Spleen (tissue), 11 donors: ENCODE data around the gene SUN3. TPM values are rescaled to one million over a fixed set of nuclear protein-coding genes. Genes with fewer than 3 reads are reported as not detected.
A peak's percentile ranks its signal among the peaks of the same experiment; 100 is the strongest.

Experiments used
- DNase-seq: peaks from one replicate; pipeline ENCODE4 v3.0.0-alpha.2; 2020
- H3K27ac ChIP-seq, 8 donors: fragments of 200-600 bp; sonication (generic) in 7 of 8; 1 replicate in 4 of 8; 2 replicates in 4 of 8; pipeline versions ENCODE4 v1.5.0 to v1.8.0; 2016 to 2021; ENCODE audit warnings: inconsistent platforms in 4 of 8, mild to moderate bottlenecking in 4 of 8, moderate library complexity in 1 of 8
- H3K27me3 ChIP-seq, 7 donors: fragments of 200-600 bp; sonication (generic) in 6 of 7; replicated peaks in 1 of 7; 1 replicate in 4 of 7; 2 replicates in 3 of 7; pipeline versions ENCODE4 v1.5.0 to v1.8.0; 2016 to 2021; ENCODE audit warnings: inconsistent platforms in 3 of 7, mild to moderate bottlenecking in 1 of 7
- H3K36me3 ChIP-seq, 6 donors: fragments of 200-600 bp; sonication (generic) in 5 of 6; 1 replicate in 4 of 6; 2 replicates in 2 of 6; pipeline versions ENCODE4 v1.5.0 to v1.8.0; 2016 to 2021; ENCODE audit warnings: inconsistent platforms in 2 of 6
- H3K4me1 ChIP-seq, 6 donors: fragments of 200-600 bp; sonication (generic) in 5 of 6; 1 replicate in 3 of 6; 2 replicates in 3 of 6; pipeline versions ENCODE4 v1.5.0 to v1.8.0; 2016 to 2021; ENCODE audit warnings: inconsistent platforms in 3 of 6
- H3K4me3 ChIP-seq, 8 donors: fragments of 200-600 bp; sonication (generic) in 7 of 8; 1 replicate in 4 of 8; 2 replicates in 4 of 8; pipeline versions ENCODE4 v1.5.0 to v1.8.0; 2016 to 2021; ENCODE audit warnings: inconsistent platforms in 4 of 8, mild to moderate bottlenecking in 4 of 8, moderate library complexity in 2 of 8
- H3K9me3 ChIP-seq, 8 donors: fragments of 200-600 bp; sonication (generic) in 7 of 8; 1 replicate in 4 of 8; 2 replicates in 4 of 8; pipeline versions ENCODE4 v1.5.0 to v1.8.0; 2016 to 2021; ENCODE audit warnings: inconsistent platforms in 4 of 8
- CTCF ChIP-seq, 11 experiments: fragments of 200-600 bp in 7 of 11; fragments of 450-650 bp in 4 of 11; sonication (generic) in 4 of 11; IDR thresholded peaks in 8 of 11; conservative IDR thresholded peaks in 3 of 11; 1 replicate in 7 of 11; 2 replicates in 4 of 11; pipeline versions ENCODE4 v1.4.0 to v1.8.0; 2016 to 2021; ENCODE audit warnings: antibody characterized with exemption in 11 of 11, inconsistent platforms in 4 of 11, mild to moderate bottlenecking in 1 of 11
- POLR2A ChIP-seq, 3 donors: fragments of 450-650 bp; IDR thresholded peaks; one replicate each; pipeline ENCODE4 v1.5.1; 2017; ENCODE audit warnings: antibody characterized with exemption in 3 of 3, mild to moderate bottlenecking in 1 of 3
- POLR2AphosphoS5 ChIP-seq, 3 donors: sonication (generic); formaldehyde crosslinking; IDR thresholded peaks; one replicate each; pipeline ENCODE4 v1.5.1; 2017; ENCODE audit warnings: antibody characterized with exemption in 3 of 3
- WGBS, 5 donors: extraction: QIAGEN DNeasy Blood & Tissue Kit in 3 of 5; methylation state at CpG; one replicate each; pipeline versions ENCODE4 v1.1.5 to v1.1.7; 2013 to 2018; 5-methylcytosine and 5-hydroxymethylcytosine counted together
- intact Hi-C: fragments of 100-400 bp; cut with DNase I; formaldehyde crosslinking; loops from one replicate; pipeline ENCODE4 v1.15.0; 2023; ENCODE audit warnings: low total_unique reads
- polyA plus RNA-seq, 3 donors: library from polyadenylated mRNA; stranded (reverse); fragments of 200-250 nt; gene quantifications; one replicate each; pipeline ENCODE4 v1.2.1, GENCODE V29; 2013
- total RNA-seq, 7 donors: library from RNA; depleted of rRNA in 3 of 7; stranded (reverse); fragments of >200 nt in 3 of 7; fragmentation: NEBNext Ultra II Directional in 4 of 7; extraction: Animal tissue kit (Norgen Biotek cat#: 25700) in 4 of 7; gene quantifications; one replicate each; pipeline versions ENCODE4 v1.1.0 to v1.2.1, GENCODE V29; 2016 to 2021
- donor health status: healthy with polysubstance abuse.
- donor health status: DM: no; HTN: no; CAD: no; lungs with moderate emphysema.
- donor health status: DM: no; HTN: no; CAD: no.
- donor health status: Bipolar disorder and iron deficiency.
- donor health status: healthy.
- donor health status: DM: no; HTN: no; CAD: no.
- donor health status: DM: yes; HTN: yes; CAD: no.

The SUN3 gene
- total and polyA plus RNA-seq, 10 donors = not detected

GRCh38 chr7:47954231-47954911, 74.5 kb downstream of the SUN3 start:
- no peak for TF ChIP-seq CTCF (IDR thresholded peaks at IDR 0.05 in 8 of 11, conservative IDR thresholded peaks at IDR 0.05 in 3 of 11)
- TF ChIP-seq POLR2AphosphoS5 (IDR thresholded peaks at IDR 0.05) = peak in 1 of 3 donors; percentile 11
- Histone ChIP-seq H3K4me3 (no peak overlapping the region), H3K4me1 (peaks cover 0 to 8% (median 2%) of the 10 kb centered on the region in 6 donors), H3K27ac (no peak overlapping the region), H3K27me3 (no peaks in the 10 kb centered on the region), H3K36me3 (peaks cover 0 to 42% (median 22%) of the 10 kb centered on the region in 6 donors), H3K9me3 (no peaks in the 10 kb centered on the region)
- intact Hi-C loops = no loop called here
- WGBS, 5 donors = 87 to 95% (median 91%) methylated on average over 4 of the region's 4 CpGs
- DNase-seq = no peak

- 87 to 95% (median 92%) methylated on average over 4 of the region's 4 CpGs for WGBS, 5 donors
- intact Hi-C loops = no loop called here
- peaks cover 0 to 8% (median 2%) of the 10 kb centered on the region in 6 donors for H3K4me1 ChIP-seq
These were observed 75.1 kb downstream of the SUN3 start for GRCh38 chr7:47953822-47954221.

GRCh38 chr7:47952224-47952623, 76.7 kb downstream of the SUN3 start:
- H3K27me3 ChIP-seq = no peaks in the 10 kb centered on the region
- peaks cover 0 to 8% (median 2%) of the 10 kb centered on the region in 6 donors for H3K4me1 ChIP-seq
- H3K36me3 ChIP-seq = peaks cover 0 to 38% (median 22%) of the 10 kb centered on the region in 6 donors
- DNase-seq = no peak
- H3K27ac ChIP-seq = no peak overlapping the region
- no peak overlapping the region for H3K4me3 ChIP-seq
- no peaks in the 10 kb centered on the region for H3K9me3 ChIP-seq
- TF ChIP-seq CTCF (IDR thresholded peaks at IDR 0.05 in 8 of 11, conservative IDR thresholded peaks at IDR 0.05 in 3 of 11) (no peak), POLR2A (IDR thresholded peaks at IDR 0.05) (no peak), POLR2AphosphoS5 (IDR thresholded peaks at IDR 0.05) (no peak)
- intact Hi-C loops = no loop called here
- 89 to 95% (median 95%) methylated on average over 4 of the region's 4 CpGs for WGBS, 5 donors

More at GRCh38 chr7:47953822-47954221, 75.1 kb downstream of the SUN3 start:
- no peak for TF ChIP-seq POLR2A (IDR thresholded peaks at IDR 0.05)
- no peak for TF ChIP-seq CTCF (IDR thresholded peaks at IDR 0.05 in 8 of 11, conservative IDR thresholded peaks at IDR 0.05 in 3 of 11)
- no peak for TF ChIP-seq POLR2AphosphoS5 (IDR thresholded peaks at IDR 0.05)
- no peaks in the 10 kb centered on the region for H3K27me3 ChIP-seq
- H3K36me3 ChIP-seq = peaks cover 0 to 42% (median 22%) of the 10 kb centered on the region in 6 donors
- DNase-seq = no peak
- no peak overlapping the region for H3K4me3 ChIP-seq
- H3K9me3 ChIP-seq = no peaks in the 10 kb centered on the region
- H3K27ac ChIP-seq = no peak overlapping the region

GRCh38 chr7:47951374-47951773, 77.5 kb downstream of the SUN3 start:
- Histone ChIP-seq H3K27me3 (no peaks in the 10 kb centered on the region), H3K36me3 (peaks cover 0 to 29% (median 21%) of the 10 kb centered on the region in 6 donors), H3K27ac (no peak overlapping the region), H3K4me3 (no peak overlapping the region), H3K9me3 (no peaks in the 10 kb centered on the region), H3K4me1 (peaks cover 0 to 8% (median 2%) of the 10 kb centered on the region in 6 donors)
- intact Hi-C loops = no loop called here
- no peak for TF ChIP-seq POLR2A (IDR thresholded peaks at IDR 0.05)
- no peak for TF ChIP-seq POLR2AphosphoS5 (IDR thresholded peaks at IDR 0.05)
- no peak for DNase-seq
